HG03060 (cell line): Measurements from ENCODE around the gene SPTY2D1.

Source experiments
- ATAC-seq: cut with Tn5 transposase; IDR thresholded peaks from one replicate; pipeline ENCODE4 v1.9.1; 2021; ENCODE audit warnings: low read depth, moderate number of reproducible peaks; ENCODE audit not compliant: unreplicated experiment

Gene SPTY2D1

GRCh38 chr11:18567081-18567480 is 67.1 kb downstream of the SPTY2D1 start:
- no peak for ATAC-seq

- ATAC-seq, result no peak
Observed at GRCh38 chr11:18566406-18566805, 67.7 kb downstream of the SPTY2D1 start.

- ATAC-seq, result no peak
Observed at GRCh38 chr11:18564149-18564548, 70.0 kb downstream of the SPTY2D1 start.

GRCh38 chr11:18563090-18563730 is 70.9 kb downstream of the SPTY2D1 start:
- ATAC-seq, result no peak
